ENCODE measurements around the gene PPP4R3C.
"Not testable (repeated sequence)": the region's sequence is repeated elsewhere in the genome, so short reads cannot be mapped to it uniquely, and the experiment has no call there.

Gene PPP4R3C

DNA sequence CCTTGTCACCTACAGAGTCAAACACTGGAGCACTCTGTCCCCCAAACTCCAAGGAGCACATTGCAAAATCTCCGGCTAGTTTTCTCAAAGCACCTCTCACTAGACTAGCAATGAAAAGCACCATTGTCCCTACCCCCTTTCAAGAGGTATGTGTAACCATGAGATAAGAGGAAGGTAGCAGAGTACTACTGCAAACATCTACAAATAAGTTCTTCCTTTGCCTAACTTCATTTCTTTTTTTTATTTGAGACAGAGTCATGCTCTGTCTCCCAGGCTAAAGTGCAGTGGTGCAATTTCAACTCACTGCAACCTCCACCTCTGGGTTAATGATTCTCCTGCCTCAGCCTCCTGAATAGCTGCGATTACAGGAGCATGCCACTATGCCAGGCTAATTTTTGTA is 17.7 kb downstream of the PPP4R3C start:
- no peak overlapping the region for H3K4me3 ChIP-seq (ENCODE audit: low read depth, low read length)
- no peak for DNase-seq (ENCODE audit: low read depth)
- TF ChIP-seq, protein P1, sequence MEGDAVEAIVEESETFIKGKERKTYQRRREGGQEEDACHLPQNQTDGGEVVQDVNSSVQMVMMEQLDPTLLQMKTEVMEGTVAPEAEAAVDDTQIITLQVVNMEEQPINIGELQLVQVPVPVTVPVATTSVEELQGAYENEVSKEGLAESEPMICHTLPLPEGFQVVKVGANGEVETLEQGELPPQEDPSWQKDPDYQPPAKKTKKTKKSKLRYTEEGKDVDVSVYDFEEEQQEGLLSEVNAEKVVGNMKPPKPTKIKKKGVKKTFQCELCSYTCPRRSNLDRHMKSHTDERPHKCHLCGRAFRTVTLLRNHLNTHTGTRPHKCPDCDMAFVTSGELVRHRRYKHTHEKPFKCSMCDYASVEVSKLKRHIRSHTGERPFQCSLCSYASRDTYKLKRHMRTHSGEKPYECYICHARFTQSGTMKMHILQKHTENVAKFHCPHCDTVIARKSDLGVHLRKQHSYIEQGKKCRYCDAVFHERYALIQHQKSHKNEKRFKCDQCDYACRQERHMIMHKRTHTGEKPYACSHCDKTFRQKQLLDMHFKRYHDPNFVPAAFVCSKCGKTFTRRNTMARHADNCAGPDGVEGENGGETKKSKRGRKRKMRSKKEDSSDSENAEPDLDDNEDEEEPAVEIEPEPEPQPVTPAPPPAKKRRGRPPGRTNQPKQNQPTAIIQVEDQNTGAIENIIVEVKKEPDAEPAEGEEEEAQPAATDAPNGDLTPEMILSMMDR (IDR thresholded peaks at IDR 0.05; ENCODE audit: control insufficient read depth, extremely low read depth, insufficient read depth), result no peak

DNA sequence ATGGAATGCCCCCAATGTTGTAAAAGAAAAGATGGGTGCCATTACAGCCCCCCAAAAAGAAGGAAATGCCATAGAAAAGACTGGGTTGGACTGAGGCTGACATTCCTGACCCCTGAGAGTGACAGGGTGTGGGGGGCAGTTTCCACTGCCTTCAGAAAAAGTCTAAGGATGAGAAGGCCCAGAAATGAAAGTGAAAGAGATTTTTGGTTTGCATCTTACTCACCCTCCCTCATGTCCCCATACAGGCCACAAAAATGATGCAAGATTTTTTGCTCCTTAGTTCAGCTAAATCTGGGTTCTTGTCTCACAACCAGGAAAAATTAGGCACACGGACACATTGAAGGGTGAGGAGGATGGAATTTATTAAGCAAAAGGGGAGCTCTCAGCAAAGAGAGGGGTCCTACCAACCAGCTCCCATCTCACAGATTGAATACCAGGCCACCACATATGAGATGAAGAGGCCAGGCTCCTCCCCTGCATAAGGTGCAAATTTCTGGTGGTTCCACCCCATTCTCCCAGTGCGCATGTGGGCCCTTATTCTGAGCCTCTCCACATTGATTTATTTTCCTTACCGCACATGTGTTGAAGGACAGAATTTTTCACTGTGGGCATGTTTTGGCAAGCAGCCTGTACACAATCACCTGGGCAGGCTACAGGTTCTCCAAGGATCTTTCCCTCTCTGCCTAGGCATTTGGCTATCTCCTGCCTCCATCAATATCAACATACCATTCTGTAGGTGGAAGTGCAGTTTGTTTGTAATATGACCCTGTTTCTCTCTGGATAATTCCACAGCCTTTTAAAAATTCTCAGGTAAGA is 18.8 kb downstream of the PPP4R3C start:
- TF ChIP-seq, protein P1 (IDR thresholded peaks at IDR 0.05; ENCODE audit: control insufficient read depth, extremely low read depth, insufficient read depth), result no peak
- H3K4me3 ChIP-seq (ENCODE audit: low read depth, low read length), result no peak overlapping the region

DNA sequence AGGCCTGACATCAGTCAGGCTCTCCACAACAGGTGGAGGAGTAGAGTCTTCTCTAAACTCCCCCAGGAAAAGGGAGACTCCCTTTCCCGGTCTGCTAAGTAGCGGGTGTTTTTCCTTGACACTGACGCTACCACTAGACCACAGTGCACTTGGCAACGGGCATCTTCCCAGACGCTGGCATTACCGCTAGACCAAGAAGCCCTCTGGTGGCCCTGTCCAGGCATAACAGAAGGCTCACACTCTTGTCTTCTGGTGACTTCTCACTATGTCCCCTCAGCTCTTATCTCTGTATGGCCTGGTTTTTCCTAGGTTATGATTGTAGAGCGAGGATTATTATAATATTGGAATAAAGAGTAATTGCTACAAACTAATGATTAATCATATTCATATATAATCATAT is 20.7 kb downstream of the PPP4R3C start:
- H3K4me3 ChIP-seq (ENCODE audit: low read depth, low read length), result not testable (repeated sequence)
- DNase-seq (ENCODE audit: low read depth), result peak; percentile 2
- TF ChIP-seq, protein P1 (IDR thresholded peaks at IDR 0.05; ENCODE audit: control insufficient read depth, extremely low read depth, insufficient read depth), result peak; percentile 39

More for the DNA sequence above, 18.8 kb downstream of the PPP4R3C start:
- DNase-seq (ENCODE audit: low read depth), result no peak

DNA sequence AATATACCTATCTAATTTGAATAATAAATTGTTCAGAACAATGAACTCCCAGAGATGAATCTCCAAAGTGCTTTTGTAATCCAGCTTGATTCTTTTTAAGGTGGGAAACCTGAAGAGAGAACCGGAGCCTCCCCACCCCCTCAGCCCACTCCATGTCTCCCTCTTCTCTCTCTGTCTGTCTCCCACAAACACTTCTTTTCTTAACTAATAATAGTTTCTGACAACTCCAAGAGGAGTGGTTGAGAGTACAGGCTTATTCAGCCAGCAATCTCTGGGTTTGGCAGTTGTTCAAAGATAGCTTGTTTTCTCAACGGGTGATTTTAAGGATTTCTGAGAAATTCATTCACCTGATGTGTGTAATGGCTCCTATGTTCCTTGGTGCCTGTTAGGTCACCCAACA is 23.4 kb downstream of the PPP4R3C start:
- no peak overlapping the region for H3K4me3 ChIP-seq (ENCODE audit: low read depth, low read length)
- no peak for DNase-seq (ENCODE audit: low read depth)
- TF ChIP-seq, protein P1 (IDR thresholded peaks at IDR 0.05; ENCODE audit: control insufficient read depth, extremely low read depth, insufficient read depth), result no peak

DNA sequence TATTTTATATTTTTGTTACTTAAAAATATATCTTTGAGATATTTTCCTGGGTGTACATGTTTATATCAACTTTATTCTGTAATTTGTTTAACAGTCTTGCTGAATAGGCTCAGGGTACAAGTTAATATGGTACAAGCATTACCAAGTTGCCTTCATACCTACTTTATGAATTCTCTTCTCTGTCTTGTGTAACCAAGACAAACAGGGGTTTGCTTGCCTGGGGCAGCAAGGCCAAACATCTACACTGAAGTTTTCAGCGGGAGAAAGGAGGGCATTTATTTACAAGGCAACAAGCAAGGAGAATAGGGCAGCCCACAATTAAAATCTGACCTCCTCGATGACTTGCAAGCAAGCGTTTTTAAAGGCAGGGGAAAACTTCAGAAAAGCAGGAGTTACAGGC is 24.2 kb downstream of the PPP4R3C start:
- TF ChIP-seq, protein P1 (IDR thresholded peaks at IDR 0.05; ENCODE audit: control insufficient read depth, extremely low read depth, insufficient read depth), result no peak
- no peak for DNase-seq (ENCODE audit: low read depth)
- no peak overlapping the region for H3K4me3 ChIP-seq (ENCODE audit: low read depth, low read length)

DNA sequence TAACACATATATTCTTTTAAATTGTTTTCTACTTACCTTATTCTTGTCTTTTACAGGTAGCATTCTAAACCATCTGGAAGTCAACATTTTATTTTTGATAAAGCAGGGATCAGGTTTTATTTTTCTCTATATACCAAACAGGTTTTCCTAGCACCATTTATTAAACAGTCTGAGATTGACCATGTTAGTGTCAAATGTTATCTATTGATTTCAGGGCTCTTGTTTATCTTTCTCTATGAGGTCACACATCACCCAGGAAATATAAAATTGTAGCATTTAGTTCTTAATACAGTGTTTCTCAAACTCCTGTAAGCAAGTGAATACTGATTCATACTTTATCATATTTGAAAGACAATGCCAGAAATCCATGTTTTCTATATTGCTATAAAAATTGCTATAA is 28.1 kb downstream of the PPP4R3C start:
- TF ChIP-seq, protein P1 (IDR thresholded peaks at IDR 0.05; ENCODE audit: control insufficient read depth, extremely low read depth, insufficient read depth), result no peak
- DNase-seq (ENCODE audit: low read depth), result no peak
- H3K4me3 ChIP-seq (ENCODE audit: low read depth, low read length), result no peak overlapping the region

Data from LNCaP clone FGC (cell line).